GM23338 (cell line): ENCODE measurements around the gene INPP5D. TPM values are rescaled to one million over a fixed set of nuclear protein-coding genes. Genes with fewer than 3 reads are reported as not detected.

Experiments used
- ATAC-seq: fragments of 200-7000 bp; cut with Tn5 transposase; 3 replicates; pipeline ENCODE4 v1.9.1; 2020
- DNase-seq: peaks from one replicate; pipeline ENCODE4 v3.0.0-alpha.2; 2015; ENCODE audit warnings: low spot score
- H2AFZ ChIP-seq: fragments of 200-600 bp; sonication (generic); 2 replicates; pipeline ENCODE4 v1.8.0; 2016; ENCODE audit warnings: antibody characterized with exemption, mild to moderate bottlenecking, moderate library complexity
- H3F3A ChIP-seq: fragments of 200-600 bp; sonication (generic); replicated peaks from 2 replicates; pipeline ENCODE4 v1.8.0; 2017; ENCODE audit warnings: antibody characterized with exemption, mixed run types, low read depth
- H3K27ac ChIP-seq: fragments of 200-600 bp; sonication (generic); 2 replicates; pipeline ENCODE4 v1.6.1; 2016; ENCODE audit warnings: low read depth
- H3K27me3 ChIP-seq: fragments of 200-600 bp; sonication (generic); 2 replicates; pipeline ENCODE4 v1.8.0; 2016; ENCODE audit warnings: mild to moderate bottlenecking, mixed run types, moderate library complexity; ENCODE audit not compliant: insufficient read depth
- H3K36me3 ChIP-seq: fragments of 200-600 bp; sonication (generic); 2 replicates; pipeline ENCODE4 v1.8.0; 2016; ENCODE audit warnings: mild to moderate bottlenecking; ENCODE audit not compliant: insufficient read depth
- H3K4me1 ChIP-seq: fragments of 200-600 bp; sonication (generic); 2 replicates; pipeline ENCODE4 v1.8.0; 2016; ENCODE audit warnings: mild to moderate bottlenecking, moderate library complexity; ENCODE audit not compliant: insufficient read depth
- H3K4me2 ChIP-seq: fragments of 200-600 bp; sonication (generic); 2 replicates; pipeline ENCODE4 v1.7.1; 2017; ENCODE audit warnings: mixed run types
- H3K4me3 ChIP-seq: fragments of 200-600 bp; sonication (generic); 2 replicates; pipeline ENCODE4 v1.6.1; 2016; ENCODE audit warnings: mixed run types
- H3K79me2 ChIP-seq: fragments of 200-600 bp; sonication (generic); replicated peaks from 2 replicates; pipeline ENCODE4 v1.8.0; 2017; ENCODE audit warnings: mild to moderate bottlenecking; ENCODE audit not compliant: insufficient read depth
- H3K9me2 ChIP-seq: fragments of 200-600 bp; sonication (generic); 2 replicates; pipeline ENCODE4 v1.8.0; 2017; ENCODE audit not compliant: insufficient read depth
- H4K20me1 ChIP-seq: fragments of 200-600 bp; sonication (generic); replicated peaks from 2 replicates; pipeline ENCODE4 v1.8.0; 2017; ENCODE audit warnings: mild to moderate bottlenecking; ENCODE audit not compliant: insufficient read depth
- H3K27ac Mint-ChIP-seq: 2 replicates; pipeline ENCODE4 v1.8.0; 2020; ENCODE audit warnings: inconsistent platforms, mild to moderate bottlenecking, moderate library complexity, mixed read lengths
- H3K27me3 Mint-ChIP-seq: 3 replicates; pipeline ENCODE4 v1.8.0; 2022; ENCODE audit warnings: low read depth, mild to moderate bottlenecking, moderate library complexity, mixed read lengths, inconsistent platforms; ENCODE audit not compliant: insufficient read depth, poor library complexity
- H3K36me3 Mint-ChIP-seq: 3 replicates; pipeline ENCODE4 v1.8.0; 2021; ENCODE audit warnings: low read depth, mild to moderate bottlenecking, inconsistent platforms, moderate library complexity, mixed read lengths
- H3K4me1 Mint-ChIP-seq: 3 replicates; pipeline ENCODE4 v1.8.0; 2020; ENCODE audit warnings: mild to moderate bottlenecking, inconsistent platforms, mixed read lengths
- H3K4me3 Mint-ChIP-seq: 3 replicates; pipeline ENCODE4 v1.8.0; 2021; ENCODE audit warnings: moderate library complexity, mild to moderate bottlenecking, inconsistent platforms, mixed read lengths
- H3K9me3 Mint-ChIP-seq: 3 replicates; pipeline ENCODE4 v1.8.0; 2020; ENCODE audit warnings: moderate library complexity, mild to moderate bottlenecking, inconsistent platforms, mixed read lengths
- CREB1 ChIP-seq: fragments of 250-450 bp; sonication (Bioruptor Pico); IDR thresholded peaks from 2 replicates; pipeline ENCODE4 v1.5.0; 2020; ENCODE audit warnings: low read depth, mild to moderate bottlenecking, moderate library complexity
- CTCF ChIP-seq, 2 experiments: fragments of 200-600 bp in 1 of 2; sonication (generic) in 1 of 2; conservative IDR thresholded peaks; 2 replicates each; pipeline versions ENCODE4 v1.5.1 to v1.6.1; 2016 to 2017; ENCODE audit warnings: antibody characterized with exemption in 2 of 2, low read depth in 2 of 2, mild to moderate bottlenecking in 2 of 2, moderate library complexity in 1 of 2
- EZH2 ChIP-seq: fragments of 200-600 bp; sonication (generic); IDR thresholded peaks from one replicate; pipeline ENCODE4 v1.8.0; 2017; ENCODE audit warnings: antibody characterized with exemption, mild to moderate bottlenecking, low read depth; ENCODE audit not compliant: unreplicated experiment
- EZH2phosphoT487 ChIP-seq: fragments of 200-600 bp; sonication (generic); IDR thresholded peaks from one replicate; pipeline ENCODE4 v1.8.1; 2018; ENCODE audit warnings: antibody characterized with exemption; ENCODE audit not compliant: unreplicated experiment
- NANOG ChIP-seq: IDR thresholded peaks from 2 replicates; pipeline ENCODE4 v1.6.1; 2016; ENCODE audit warnings: antibody characterized with exemption, borderline replicate concordance
- REST ChIP-seq: IDR thresholded peaks from one replicate; pipeline ENCODE4 v1.6.1; 2018; ENCODE audit warnings: antibody characterized with exemption; ENCODE audit not compliant: unreplicated experiment
- ZNF462 ChIP-seq: fragments of 250-450 bp; sonication (Bioruptor Pico); IDR thresholded peaks from 2 replicates; pipeline ENCODE4 v1.5.0; 2020; ENCODE audit warnings: mild to moderate bottlenecking, moderate library complexity
- polyA plus RNA-seq: library from polyadenylated mRNA; unstranded; fragments of >200 nt; fragmentation: Nextera tagmentation; extraction: Ambion mirVana; gene quantifications from 2 replicates; pipeline ENCODE4 v1.2.1, GENCODE V29; 2016
- total RNA-seq: library from RNA; depleted of rRNA; stranded (reverse); fragments of >200 nt; shearing (Covaris generic); gene quantifications from 2 replicates; pipeline ENCODE4 v1.2.3, GENCODE V29; 2014

The INPP5D gene
- total and polyA plus RNA-seq, 2 experiments from 2014 or later = 6.6 to 8.3 TPM

- no peak for TF ChIP-seq CTCF (conservative IDR thresholded peaks at IDR 0.05; ENCODE audit: low read depth in 2 of 2)
- TF ChIP-seq EZH2phosphoT487 = no peak
- no peak for TF ChIP-seq ZNF462 (CRISPR knock-in tag)
These were observed 36.3 kb upstream of the INPP5D start (continued) for GRCh38 chr2:233023761-233024410.

DNA sequence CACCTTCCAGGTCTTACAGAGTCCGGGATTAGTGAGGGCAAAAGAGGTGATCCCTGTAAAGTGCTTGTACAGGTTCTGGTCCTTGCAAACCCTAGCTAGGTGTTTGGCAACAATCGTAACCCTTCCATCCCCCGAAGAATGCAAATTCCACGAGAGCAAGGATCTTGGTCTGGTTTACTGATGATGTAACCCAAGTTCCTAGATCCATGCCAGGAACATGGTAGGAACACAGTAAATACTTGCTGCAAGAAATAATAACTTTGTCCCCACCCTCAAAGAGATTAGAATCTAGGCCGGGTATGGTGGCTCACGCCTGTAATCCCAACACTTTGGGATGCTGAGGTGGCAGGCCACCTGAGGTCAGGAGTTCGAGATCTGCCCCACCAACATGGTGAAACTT is 34.4 kb upstream of the INPP5D start:
- no peaks in the 10 kb centered on the region for H3K27me3 ChIP-seq
- H3K27ac ChIP-seq = no peak overlapping the region
- no peaks in the 10 kb centered on the region for H3K79me2 ChIP-seq
- Mint-ChIP-seq H3K36me3 (no peaks in the 10 kb centered on the region), H3K4me3 (no peak overlapping the region), H3K27ac (no peak overlapping the region), H3K9me3 (no peaks in the 10 kb centered on the region; the same call in 2 of the 3 replicates), H3K27me3 (peaks cover 4% of the 10 kb centered on the region), H3K4me1 (peaks cover 5% of the 10 kb centered on the region)
- no peak for ATAC-seq
- no peaks in the 10 kb centered on the region for H3F3A ChIP-seq
- H3K4me1 ChIP-seq = no peaks in the 10 kb centered on the region
- no peak overlapping the region for H3K4me3 ChIP-seq
- H3K36me3 ChIP-seq = no peaks in the 10 kb centered on the region
- no peaks in the 10 kb centered on the region for H3K9me2 ChIP-seq
- no peak for DNase-seq
- H2AFZ ChIP-seq = no peak overlapping the region; the same call in 1 of the 2 replicates
- H3K4me2 ChIP-seq = no peak overlapping the region
- no peaks in the 10 kb centered on the region for H4K20me1 ChIP-seq
- TF ChIP-seq REST (no peak), NANOG (no peak), CREB1 (CRISPR knock-in tag) (no peak), EZH2 (no peak)
